Measurements from ENCODE around the gene CDC42BPA.

CDC42BPA gene

DNA sequence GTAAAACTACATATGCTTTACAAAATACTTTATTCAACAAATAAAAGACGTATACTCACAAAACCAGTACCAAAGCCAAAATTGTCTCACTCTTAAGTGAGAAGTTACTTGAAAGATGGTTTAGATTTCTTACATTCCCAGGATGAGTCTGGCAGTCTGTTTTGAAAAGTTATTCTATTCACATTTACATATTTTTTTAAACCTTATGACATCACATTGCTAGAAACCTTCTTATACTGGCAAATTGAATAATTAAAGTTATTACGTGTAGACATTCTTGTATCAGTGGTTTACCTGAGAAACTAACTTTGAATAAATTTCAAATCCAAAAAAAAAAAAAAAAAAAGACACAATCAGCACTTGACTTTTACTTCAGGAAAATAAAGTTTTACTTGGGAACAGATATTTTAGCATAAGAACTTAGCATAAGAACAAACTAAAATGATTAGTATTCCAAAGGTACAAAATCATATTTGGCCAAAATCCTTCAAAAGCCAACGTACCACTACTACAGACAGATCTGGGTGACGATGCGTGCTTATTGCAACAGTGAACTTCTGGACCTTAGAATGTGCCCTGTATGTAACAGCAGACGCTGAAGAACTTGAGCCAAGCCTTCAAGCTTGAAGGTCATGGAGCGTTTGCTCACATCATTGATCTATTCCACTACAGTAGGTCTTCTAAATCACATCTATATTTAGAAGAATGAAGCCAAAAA lies 2.5 kb downstream of the CDC42BPA start:
- TF ChIP-seq, protein P1, sequence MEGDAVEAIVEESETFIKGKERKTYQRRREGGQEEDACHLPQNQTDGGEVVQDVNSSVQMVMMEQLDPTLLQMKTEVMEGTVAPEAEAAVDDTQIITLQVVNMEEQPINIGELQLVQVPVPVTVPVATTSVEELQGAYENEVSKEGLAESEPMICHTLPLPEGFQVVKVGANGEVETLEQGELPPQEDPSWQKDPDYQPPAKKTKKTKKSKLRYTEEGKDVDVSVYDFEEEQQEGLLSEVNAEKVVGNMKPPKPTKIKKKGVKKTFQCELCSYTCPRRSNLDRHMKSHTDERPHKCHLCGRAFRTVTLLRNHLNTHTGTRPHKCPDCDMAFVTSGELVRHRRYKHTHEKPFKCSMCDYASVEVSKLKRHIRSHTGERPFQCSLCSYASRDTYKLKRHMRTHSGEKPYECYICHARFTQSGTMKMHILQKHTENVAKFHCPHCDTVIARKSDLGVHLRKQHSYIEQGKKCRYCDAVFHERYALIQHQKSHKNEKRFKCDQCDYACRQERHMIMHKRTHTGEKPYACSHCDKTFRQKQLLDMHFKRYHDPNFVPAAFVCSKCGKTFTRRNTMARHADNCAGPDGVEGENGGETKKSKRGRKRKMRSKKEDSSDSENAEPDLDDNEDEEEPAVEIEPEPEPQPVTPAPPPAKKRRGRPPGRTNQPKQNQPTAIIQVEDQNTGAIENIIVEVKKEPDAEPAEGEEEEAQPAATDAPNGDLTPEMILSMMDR (IDR thresholded peaks at IDR 0.05; ENCODE audit: borderline replicate concordance, insufficient read depth, low read depth, low read length): no peak
- H3K4me3 ChIP-seq (ENCODE audit: low read depth, low read length): no peak overlapping the region

DNA sequence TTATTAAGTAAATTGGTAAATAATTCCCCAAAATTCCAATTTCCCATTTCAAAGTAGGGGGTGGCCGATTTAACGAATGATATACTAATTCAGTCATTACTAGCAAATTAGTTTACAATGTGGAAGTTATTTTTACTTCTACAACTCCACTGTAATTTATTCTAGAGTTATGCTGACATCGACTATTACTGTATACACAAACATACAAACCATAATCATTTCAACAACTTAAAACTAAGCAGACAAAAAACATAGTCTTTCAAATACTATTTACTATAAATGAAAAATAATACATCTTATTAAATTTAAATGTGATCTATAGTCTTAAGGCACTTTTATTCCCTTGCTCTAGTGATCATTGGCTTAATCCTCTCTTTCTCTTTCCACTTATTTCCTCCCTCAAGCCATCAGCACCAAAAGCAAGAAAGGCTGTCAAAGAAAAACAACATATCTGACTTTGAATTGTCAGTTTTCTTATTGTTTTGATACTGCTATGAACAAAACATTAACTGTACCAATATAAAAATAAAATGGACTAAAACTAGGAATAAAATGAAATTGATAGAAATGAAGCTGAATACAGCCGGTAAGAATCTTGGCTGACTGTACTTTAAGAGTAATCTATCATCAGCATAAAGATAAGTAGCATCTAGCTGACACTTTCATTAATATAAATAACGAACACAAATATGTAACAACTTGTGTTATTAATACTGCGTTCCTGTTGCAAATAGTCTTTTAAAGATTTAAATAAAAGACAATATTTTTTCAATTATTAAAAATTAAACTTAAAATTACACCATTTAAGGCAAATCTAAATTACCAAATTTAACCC lies 4.1 kb downstream of the CDC42BPA start:
- TF ChIP-seq, protein P1 (IDR thresholded peaks at IDR 0.05; ENCODE audit: borderline replicate concordance, insufficient read depth, low read depth, low read length): no peak
- no peak overlapping the region for H3K4me3 ChIP-seq (ENCODE audit: low read depth, low read length)

DNA sequence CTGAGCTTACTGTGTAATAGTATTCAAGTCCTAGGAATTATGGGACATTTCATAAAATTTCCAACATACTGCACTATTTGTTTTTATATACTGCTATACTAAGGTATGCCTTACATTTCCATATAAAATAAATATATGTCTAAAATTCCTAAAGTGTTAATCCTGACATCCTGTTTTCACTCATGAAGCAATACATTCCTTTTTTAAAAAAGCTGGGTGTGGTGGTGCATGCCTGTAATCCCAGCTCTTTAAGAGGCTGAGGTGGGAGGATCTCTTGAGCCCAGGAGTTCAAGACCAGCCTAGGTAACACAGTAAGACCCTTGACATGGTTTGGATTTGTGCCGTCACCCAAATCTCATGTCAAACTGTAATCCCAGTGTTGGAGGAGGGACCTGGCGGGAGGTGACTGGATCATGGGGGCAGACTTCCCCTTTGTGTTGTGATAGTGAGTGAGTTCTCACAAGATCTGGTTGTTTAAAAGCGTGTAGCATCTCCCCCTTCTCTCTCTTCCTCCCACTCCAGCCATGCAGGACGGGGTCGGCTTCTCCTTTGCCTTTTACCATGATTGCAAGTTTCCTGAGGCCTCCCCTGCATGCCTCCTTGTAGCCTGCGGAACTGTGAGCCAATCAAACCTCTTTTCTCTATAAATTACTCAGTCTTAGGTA lies 5.8 kb downstream of the CDC42BPA start:
- TF ChIP-seq, protein P1 (IDR thresholded peaks at IDR 0.05; ENCODE audit: borderline replicate concordance, insufficient read depth, low read depth, low read length): no peak
- H3K4me3 ChIP-seq (ENCODE audit: low read depth, low read length): no peak overlapping the region

DNA sequence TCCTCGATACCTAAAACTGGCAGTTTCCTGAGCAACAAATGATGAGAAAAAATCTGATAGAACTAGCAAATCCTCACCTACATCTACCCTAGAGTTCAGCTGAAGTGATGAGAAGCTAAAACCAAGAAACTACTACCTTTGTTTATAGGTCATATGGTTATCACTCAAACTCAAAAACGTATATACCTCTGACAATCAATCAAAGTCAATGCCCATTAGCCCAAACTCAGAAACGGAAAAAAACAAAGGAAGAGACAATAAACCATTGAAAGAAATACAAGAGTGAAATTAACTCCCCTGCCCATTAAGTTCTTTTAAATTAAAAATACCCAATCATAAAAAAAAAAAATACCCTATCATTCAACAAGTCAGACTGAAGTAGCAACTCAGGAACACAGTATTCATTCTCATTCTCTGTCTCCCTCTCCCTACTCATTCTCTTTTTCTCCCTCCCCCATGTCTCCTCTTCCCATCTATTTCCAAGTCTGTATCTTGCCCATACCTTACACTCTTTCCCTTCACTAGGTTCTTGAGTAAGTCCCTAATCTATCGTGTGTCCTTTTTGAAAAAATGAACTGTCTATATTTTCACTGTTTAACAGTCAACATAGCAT lies 6.8 kb downstream of the CDC42BPA start:
- TF ChIP-seq, protein P1 (IDR thresholded peaks at IDR 0.05; ENCODE audit: borderline replicate concordance, insufficient read depth, low read depth, low read length): no peak
- no peak overlapping the region for H3K4me3 ChIP-seq (ENCODE audit: low read depth, low read length)

DNA sequence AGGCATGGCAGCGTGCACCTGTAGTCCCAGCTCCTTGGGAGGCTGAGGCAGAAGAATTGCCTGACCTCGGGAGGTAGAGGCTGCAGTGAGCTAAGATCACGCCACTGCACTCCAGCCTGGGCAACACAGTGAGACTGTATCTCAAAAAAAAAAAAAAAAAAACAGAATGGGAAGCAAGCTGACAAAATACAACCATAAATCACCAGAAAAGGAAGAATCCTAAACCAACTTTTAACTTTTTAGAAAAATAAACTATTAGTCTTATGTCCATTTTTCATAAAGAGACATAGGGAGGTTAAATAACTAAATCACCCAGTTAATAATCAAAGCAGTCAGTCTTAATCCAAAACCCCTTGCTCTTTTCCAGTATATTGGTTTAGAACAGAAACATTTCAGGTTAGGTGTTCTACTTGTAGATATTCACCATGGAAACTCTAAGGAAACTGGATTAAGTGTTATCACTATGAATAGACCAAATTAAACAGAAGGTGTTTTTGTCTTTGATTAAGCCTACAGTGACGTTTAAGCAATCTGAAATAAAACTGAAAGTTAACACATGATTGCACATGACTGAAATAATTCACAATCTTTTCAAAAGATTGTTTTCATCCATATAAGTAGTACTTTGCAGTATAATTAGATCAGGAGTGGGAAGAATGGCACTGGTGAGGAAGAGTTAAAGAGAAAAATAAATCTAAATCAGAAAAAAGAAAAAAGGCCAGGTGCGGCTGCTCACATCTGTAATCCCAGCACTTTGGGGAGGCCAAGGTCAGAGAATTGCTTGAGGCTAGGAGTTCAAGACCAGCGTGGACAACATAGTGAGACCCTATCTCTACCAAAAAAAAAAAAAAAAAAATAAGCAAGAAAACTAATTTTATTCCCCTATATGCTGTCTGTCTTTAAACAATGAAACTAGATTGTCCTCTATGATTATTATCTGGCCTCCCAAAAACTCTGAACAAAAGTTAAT lies 9.6 kb downstream of the CDC42BPA start:
- H3K4me3 ChIP-seq (ENCODE audit: low read depth, low read length): no peak overlapping the region
- TF ChIP-seq, protein P1 (IDR thresholded peaks at IDR 0.05; ENCODE audit: borderline replicate concordance, insufficient read depth, low read depth, low read length): no peak

DNA sequence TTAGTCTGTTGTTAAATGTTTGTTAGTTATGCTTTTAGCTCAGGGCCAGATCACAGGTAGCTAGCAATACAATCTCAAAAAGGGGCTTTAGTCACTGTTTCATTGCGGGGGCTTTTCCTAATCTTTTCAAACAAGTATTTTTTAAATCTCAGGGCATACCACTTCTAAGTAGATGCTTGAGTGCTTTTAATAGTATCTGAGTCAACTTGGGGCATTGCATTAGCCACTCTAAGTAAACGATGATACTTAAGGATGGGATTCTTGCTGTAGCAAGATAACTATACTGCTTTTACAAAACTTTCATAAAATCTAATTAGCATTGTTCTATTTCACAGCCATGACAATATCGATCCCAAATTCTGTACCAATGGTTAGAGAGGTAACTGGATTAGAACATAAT lies 11.6 kb downstream of the CDC42BPA start:
- H3K4me3 ChIP-seq (ENCODE audit: low read depth, low read length): no peak overlapping the region
- TF ChIP-seq, protein P1 (IDR thresholded peaks at IDR 0.05; ENCODE audit: borderline replicate concordance, insufficient read depth, low read depth, low read length): no peak

All from GM12875 (cell line).